Suprapubic skin (tissue), 4 donors: ENCODE measurements around the gene HNRNPA2B1. TPM values are rescaled to one million over a fixed set of nuclear protein-coding genes. Genes with fewer than 3 reads are reported as not detected.

Experiments
- DNase-seq, 2 donors: peaks; one replicate each; pipeline ENCODE4 v3.0.0-alpha.2; 2019; ENCODE audit warnings: low spot score in 2 of 2
- H3K27ac ChIP-seq: fragments of 200-600 bp; sonication (generic); one replicate; pipeline ENCODE4 v1.5.1; 2019
- H3K27me3 ChIP-seq: fragments of 200-600 bp; sonication (generic); one replicate; pipeline ENCODE4 v1.5.1; 2019
- H3K36me3 ChIP-seq: fragments of 200-600 bp; sonication (generic); one replicate; pipeline ENCODE4 v1.5.1; 2019
- H3K4me1 ChIP-seq: fragments of 200-600 bp; sonication (generic); one replicate; pipeline ENCODE4 v1.5.1; 2019
- H3K4me3 ChIP-seq: fragments of 200-600 bp; sonication (generic); one replicate; pipeline ENCODE4 v1.5.1; 2019; ENCODE audit warnings: mild to moderate bottlenecking
- H3K9me3 ChIP-seq: fragments of 200-600 bp; sonication (generic); one replicate; pipeline ENCODE4 v1.5.1; 2019
- CTCF ChIP-seq, 2 donors: fragments of 200-600 bp in 1 of 2; fragments of 450-650 bp in 1 of 2; sonication (generic) in 1 of 2; IDR thresholded peaks; one replicate each; pipeline ENCODE4 v1.5.1; 2016 to 2019; ENCODE audit warnings: antibody characterized with exemption in 2 of 2, mild to moderate bottlenecking in 1 of 2, moderate library complexity in 1 of 2
- EP300 ChIP-seq: sonication (generic); formaldehyde crosslinking; IDR thresholded peaks from one replicate; pipeline ENCODE4 v1.6.1; 2017; ENCODE audit warnings: antibody characterized with exemption
- POLR2A ChIP-seq, 2 donors: fragments of 450-650 bp; IDR thresholded peaks; one replicate each; pipeline ENCODE4 v1.6.1; 2017; ENCODE audit warnings: antibody characterized with exemption in 2 of 2, mild to moderate bottlenecking in 2 of 2, moderate library complexity in 2 of 2
- POLR2AphosphoS5 ChIP-seq, 3 donors: sonication (generic); formaldehyde crosslinking; IDR thresholded peaks; one replicate each; pipeline ENCODE4 v1.6.1; 2017; ENCODE audit warnings: antibody characterized with exemption in 3 of 3
- WGBS: methylation state at CpG from one replicate; pipeline ENCODE4 v1.1.5; 2018; 5-methylcytosine and 5-hydroxymethylcytosine counted together
- total RNA-seq, 4 donors: library from RNA; depleted of rRNA; stranded (reverse); fragments of >200 nt; gene quantifications; one replicate each; pipeline ENCODE4 v1.1.0, GENCODE V29; 2016

HNRNPA2B1 gene
- total RNA-seq, 4 donors from 2014 or later: 88.2 to 228 (median 137) TPM

- Histone ChIP-seq H3K27ac (no peak overlapping the region), H3K4me3 (no peak overlapping the region), H3K4me1 (peaks cover 53% of the 10 kb centered on the region), H3K27me3 (no peaks in the 10 kb centered on the region), H3K36me3 (peaks cover 91% of the 10 kb centered on the region), H3K9me3 (no peaks in the 10 kb centered on the region)
- 69% methylated on average over 3 of the region's 3 CpGs for WGBS
- TF ChIP-seq POLR2A (IDR thresholded peaks at IDR 0.05): no peak
- no peak for TF ChIP-seq CTCF (IDR thresholded peaks at IDR 0.05)
- TF ChIP-seq EP300: no peak
- TF ChIP-seq POLR2AphosphoS5 (IDR thresholded peaks at IDR 0.05): no peak
- DNase-seq: no peak
Observed at GRCh38 chr7:26192485-26193087, 8.0 kb downstream of the HNRNPA2B1 start.

GRCh38 chr7:26191974-26192479 lies 8.5 kb downstream of the HNRNPA2B1 start:
- no peak for TF ChIP-seq CTCF (IDR thresholded peaks at IDR 0.05)
- no peak for TF ChIP-seq POLR2A (IDR thresholded peaks at IDR 0.05)
- TF ChIP-seq EP300: no peak
- no peak for TF ChIP-seq POLR2AphosphoS5 (IDR thresholded peaks at IDR 0.05)
- DNase-seq: no peak
- no peak overlapping the region for H3K4me3 ChIP-seq
- H3K4me1 ChIP-seq: peaks cover 47% of the 10 kb centered on the region
- no peak overlapping the region for H3K27ac ChIP-seq
- no peaks in the 10 kb centered on the region for H3K9me3 ChIP-seq
- peaks cover 86% of the 10 kb centered on the region for H3K36me3 ChIP-seq
- no peaks in the 10 kb centered on the region for H3K27me3 ChIP-seq
- 65% methylated on average over 1 of the region's 1 CpG for WGBS

- Histone ChIP-seq H3K27me3 (no peaks in the 10 kb centered on the region), H3K4me1 (peaks cover 41% of the 10 kb centered on the region), H3K27ac (no peak overlapping the region), H3K9me3 (no peaks in the 10 kb centered on the region), H3K4me3 (no peak overlapping the region), H3K36me3 (peaks cover 79% of the 10 kb centered on the region)
- DNase-seq: no peak
- WGBS: 79% methylated on average over 7 of the region's 7 CpGs
- TF ChIP-seq EP300 (no peak), POLR2A (IDR thresholded peaks at IDR 0.05) (no peak), CTCF (IDR thresholded peaks at IDR 0.05) (no peak), POLR2AphosphoS5 (IDR thresholded peaks at IDR 0.05) (no peak)
Observed at GRCh38 chr7:26191233-26191973, 9.1 kb downstream of the HNRNPA2B1 start.

- DNase-seq: no peak
- WGBS: 61% methylated on average over 1 of the region's 1 CpG
- no peak overlapping the region for H3K4me3 ChIP-seq
- no peaks in the 10 kb centered on the region for H3K27me3 ChIP-seq
- peaks cover 71% of the 10 kb centered on the region for H3K36me3 ChIP-seq
- H3K4me1 ChIP-seq: peaks cover 31% of the 10 kb centered on the region
- TF ChIP-seq CTCF (IDR thresholded peaks at IDR 0.05) (no peak), EP300 (no peak), POLR2AphosphoS5 (IDR thresholded peaks at IDR 0.05) (no peak)
- H3K27ac ChIP-seq: no peak overlapping the region
- H3K9me3 ChIP-seq: no peaks in the 10 kb centered on the region
Observed at GRCh38 chr7:26190417-26190869, 10.1 kb downstream of the HNRNPA2B1 start.

- Histone ChIP-seq H3K4me3 (no peak overlapping the region), H3K27me3 (no peaks in the 10 kb centered on the region), H3K9me3 (no peaks in the 10 kb centered on the region), H3K27ac (no peak overlapping the region), H3K36me3 (peaks cover 70% of the 10 kb centered on the region), H3K4me1 (peaks cover 24% of the 10 kb centered on the region)
- DNase-seq: no peak
- 77% methylated on average over 3 of the region's 3 CpGs for WGBS
- TF ChIP-seq EP300 (no peak), POLR2A (IDR thresholded peaks at IDR 0.05) (no peak), CTCF (IDR thresholded peaks at IDR 0.05) (no peak), POLR2AphosphoS5 (IDR thresholded peaks at IDR 0.05) (no peak)
Observed at GRCh38 chr7:26189697-26190096, 10.8 kb downstream of the HNRNPA2B1 start.
